Hepatocyte (in vitro differentiated cells): ENCODE data around the gene ITGA5.

Source experiments
- EZH2 ChIP-seq: fragments of 200-600 bp; sonication (generic); IDR thresholded peaks from 2 replicates; pipeline ENCODE4 v1.6.1; 2016; ENCODE audit warnings: antibody characterized with exemption, mild to moderate bottlenecking, borderline replicate concordance
- TF ChIP-seq, protein P1 (sequence below): fragments of 200-600 bp; sonication (generic); IDR thresholded peaks from 2 replicates; pipeline ENCODE4 v1.5.1; 2016; ENCODE audit warnings: antibody characterized with exemption, mild to moderate bottlenecking; ENCODE audit not compliant: poor library complexity

DNA sequence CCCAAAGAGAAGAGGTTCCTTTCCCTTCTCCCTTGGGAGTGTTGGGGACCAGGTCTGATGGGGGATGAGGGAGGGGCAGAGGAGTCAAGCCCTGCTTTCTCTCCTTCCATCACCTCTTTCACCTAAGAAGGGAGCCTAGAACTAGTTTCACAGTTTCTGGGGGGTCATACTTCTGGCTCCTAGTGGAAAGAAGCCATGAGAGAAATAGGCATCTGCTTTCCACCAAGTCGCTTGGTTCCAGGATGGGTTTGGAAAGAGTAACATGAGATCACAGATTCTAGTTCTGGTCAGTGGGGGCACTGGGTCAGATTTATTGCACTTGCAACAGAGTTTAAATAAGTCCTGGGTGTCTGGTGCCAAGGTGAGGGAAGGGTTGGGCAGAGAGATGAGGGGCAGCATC is 24.1 kb downstream of the ITGA5 start:
- TF ChIP-seq EZH2, result no peak
- TF ChIP-seq, protein P1, sequence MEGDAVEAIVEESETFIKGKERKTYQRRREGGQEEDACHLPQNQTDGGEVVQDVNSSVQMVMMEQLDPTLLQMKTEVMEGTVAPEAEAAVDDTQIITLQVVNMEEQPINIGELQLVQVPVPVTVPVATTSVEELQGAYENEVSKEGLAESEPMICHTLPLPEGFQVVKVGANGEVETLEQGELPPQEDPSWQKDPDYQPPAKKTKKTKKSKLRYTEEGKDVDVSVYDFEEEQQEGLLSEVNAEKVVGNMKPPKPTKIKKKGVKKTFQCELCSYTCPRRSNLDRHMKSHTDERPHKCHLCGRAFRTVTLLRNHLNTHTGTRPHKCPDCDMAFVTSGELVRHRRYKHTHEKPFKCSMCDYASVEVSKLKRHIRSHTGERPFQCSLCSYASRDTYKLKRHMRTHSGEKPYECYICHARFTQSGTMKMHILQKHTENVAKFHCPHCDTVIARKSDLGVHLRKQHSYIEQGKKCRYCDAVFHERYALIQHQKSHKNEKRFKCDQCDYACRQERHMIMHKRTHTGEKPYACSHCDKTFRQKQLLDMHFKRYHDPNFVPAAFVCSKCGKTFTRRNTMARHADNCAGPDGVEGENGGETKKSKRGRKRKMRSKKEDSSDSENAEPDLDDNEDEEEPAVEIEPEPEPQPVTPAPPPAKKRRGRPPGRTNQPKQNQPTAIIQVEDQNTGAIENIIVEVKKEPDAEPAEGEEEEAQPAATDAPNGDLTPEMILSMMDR, result no peak
